Parathyroid adenoma (tissue), 2 donors: Measurements from ENCODE around the gene ASTN2.

ENCODE experiments used
- H2AFZ ChIP-seq: fragments of 300-600 bp; sonication (generic); one replicate; pipeline ENCODE4 v1.7.0; 2017; ENCODE audit warnings: antibody characterized with exemption, mild to moderate bottlenecking
- H3K27ac ChIP-seq: fragments of 300-600 bp; sonication (generic); one replicate; pipeline ENCODE4 v1.7.0; 2017
- H3K27me3 ChIP-seq: fragments of 300-600 bp; sonication (generic); one replicate; pipeline ENCODE4 v1.7.0; 2017; ENCODE audit warnings: low read length; ENCODE audit not compliant: control insufficient read depth, insufficient read depth
- H3K36me3 ChIP-seq: fragments of 300-600 bp; sonication (generic); one replicate; pipeline ENCODE4 v1.7.0; 2017; ENCODE audit warnings: low read length; ENCODE audit not compliant: control insufficient read depth, insufficient read depth
- H3K4me1 ChIP-seq: fragments of 300-600 bp; sonication (generic); one replicate; pipeline ENCODE4 v1.7.0; 2017; ENCODE audit warnings: control low read depth
- H3K4me2 ChIP-seq: fragments of 300-600 bp; sonication (generic); one replicate; pipeline ENCODE4 v1.7.0; 2017; ENCODE audit warnings: low read length
- H3K4me3 ChIP-seq: fragments of 300-600 bp; sonication (generic); one replicate; pipeline ENCODE4 v1.7.0; 2017; ENCODE audit warnings: low read depth, low read length
- H3K79me2 ChIP-seq: fragments of 300-600 bp; sonication (generic); one replicate; pipeline ENCODE4 v1.7.0; 2017; ENCODE audit warnings: control low read depth
- H3K9ac ChIP-seq: fragments of 300-600 bp; sonication (generic); one replicate; pipeline ENCODE4 v1.7.0; 2017; ENCODE audit warnings: mild to moderate bottlenecking
- H3K9me3 ChIP-seq: fragments of 300-600 bp; sonication (generic); one replicate; pipeline ENCODE4 v1.7.0; 2017; ENCODE audit warnings: low read length; ENCODE audit not compliant: control insufficient read depth
- TF ChIP-seq, protein P1 (sequence below): fragments of 300-600 bp; sonication (generic); IDR thresholded peaks from one replicate; pipeline ENCODE4 v1.7.0; 2017; ENCODE audit warnings: antibody characterized with exemption, mild to moderate bottlenecking
- donor health status: primary hyperparathyroidism.

ASTN2 gene

GRCh38 chr9:116558035-116558434, 856.8 kb downstream of the ASTN2 start:
- Histone ChIP-seq H3K36me3 (no peaks in the 10 kb centered on the region), H2AFZ (no peak overlapping the region), H3K4me3 (no peak overlapping the region), H3K27me3 (no peaks in the 10 kb centered on the region), H3K4me2 (no peak overlapping the region), H3K9me3 (no peaks in the 10 kb centered on the region), H3K4me1 (no peaks in the 10 kb centered on the region), H3K79me2 (no peaks in the 10 kb centered on the region), H3K27ac (no peak overlapping the region), H3K9ac (no peak overlapping the region)
- TF ChIP-seq, protein P1, sequence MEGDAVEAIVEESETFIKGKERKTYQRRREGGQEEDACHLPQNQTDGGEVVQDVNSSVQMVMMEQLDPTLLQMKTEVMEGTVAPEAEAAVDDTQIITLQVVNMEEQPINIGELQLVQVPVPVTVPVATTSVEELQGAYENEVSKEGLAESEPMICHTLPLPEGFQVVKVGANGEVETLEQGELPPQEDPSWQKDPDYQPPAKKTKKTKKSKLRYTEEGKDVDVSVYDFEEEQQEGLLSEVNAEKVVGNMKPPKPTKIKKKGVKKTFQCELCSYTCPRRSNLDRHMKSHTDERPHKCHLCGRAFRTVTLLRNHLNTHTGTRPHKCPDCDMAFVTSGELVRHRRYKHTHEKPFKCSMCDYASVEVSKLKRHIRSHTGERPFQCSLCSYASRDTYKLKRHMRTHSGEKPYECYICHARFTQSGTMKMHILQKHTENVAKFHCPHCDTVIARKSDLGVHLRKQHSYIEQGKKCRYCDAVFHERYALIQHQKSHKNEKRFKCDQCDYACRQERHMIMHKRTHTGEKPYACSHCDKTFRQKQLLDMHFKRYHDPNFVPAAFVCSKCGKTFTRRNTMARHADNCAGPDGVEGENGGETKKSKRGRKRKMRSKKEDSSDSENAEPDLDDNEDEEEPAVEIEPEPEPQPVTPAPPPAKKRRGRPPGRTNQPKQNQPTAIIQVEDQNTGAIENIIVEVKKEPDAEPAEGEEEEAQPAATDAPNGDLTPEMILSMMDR, result no peak

GRCh38 chr9:116555556-116556155, 859.2 kb downstream of the ASTN2 start:
- no peak overlapping the region for H3K4me2 ChIP-seq
- H3K9me3 ChIP-seq, result no peaks in the 10 kb centered on the region
- no peak overlapping the region for H3K9ac ChIP-seq
- H2AFZ ChIP-seq, result no peak overlapping the region
- H3K36me3 ChIP-seq, result no peaks in the 10 kb centered on the region
- no peaks in the 10 kb centered on the region for H3K4me1 ChIP-seq
- H3K4me3 ChIP-seq, result no peak overlapping the region
- no peaks in the 10 kb centered on the region for H3K27me3 ChIP-seq
- TF ChIP-seq, protein P1, result no peak
- no peak overlapping the region for H3K27ac ChIP-seq
- no peaks in the 10 kb centered on the region for H3K79me2 ChIP-seq

GRCh38 chr9:116555119-116555518, 859.7 kb downstream of the ASTN2 start:
- Histone ChIP-seq H3K27ac (no peak overlapping the region), H3K27me3 (no peaks in the 10 kb centered on the region), H3K4me1 (no peaks in the 10 kb centered on the region), H2AFZ (no peak overlapping the region), H3K79me2 (no peaks in the 10 kb centered on the region), H3K4me2 (no peak overlapping the region), H3K9me3 (no peaks in the 10 kb centered on the region), H3K9ac (no peak overlapping the region), H3K36me3 (no peaks in the 10 kb centered on the region), H3K4me3 (no peak overlapping the region)
- TF ChIP-seq, protein P1, result no peak

DNA sequence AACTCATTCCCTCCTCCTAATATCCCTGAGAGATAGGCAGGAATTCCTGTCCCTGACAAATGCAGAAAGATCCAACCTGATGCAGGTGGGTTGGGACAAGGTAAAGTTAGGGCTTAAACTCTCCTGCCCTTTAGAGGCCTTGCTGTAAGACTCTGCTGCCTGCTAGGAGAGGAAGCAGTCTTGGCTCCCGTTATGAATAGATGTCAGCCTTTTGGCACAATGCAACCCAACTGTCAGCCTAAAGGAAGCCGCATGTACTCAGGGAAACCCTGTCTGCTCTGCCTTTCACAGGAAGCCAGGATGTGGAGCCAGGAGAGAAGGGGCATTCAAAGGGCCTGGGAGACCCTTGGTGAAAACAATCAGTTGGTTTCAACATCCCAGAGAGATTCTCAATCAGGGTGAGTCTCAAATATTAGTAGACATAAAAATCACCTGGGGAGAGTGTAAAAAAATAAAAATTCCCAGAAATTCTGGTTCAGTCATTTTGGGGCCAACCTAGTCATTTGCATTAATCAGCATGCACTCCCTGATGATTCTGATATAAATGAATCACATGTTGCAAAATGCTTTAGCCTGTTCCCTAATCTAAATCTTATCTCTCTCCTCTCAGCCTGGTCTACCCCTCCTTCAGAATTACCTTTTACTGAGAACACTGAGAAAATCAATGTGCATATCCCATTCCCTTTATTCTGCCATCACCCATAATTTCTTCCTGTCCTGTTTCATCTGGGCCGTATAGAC, 864.0 kb downstream of the ASTN2 start:
- no peak overlapping the region for H3K9ac ChIP-seq
- no peak overlapping the region for H3K27ac ChIP-seq
- H2AFZ ChIP-seq, result no peak overlapping the region
- no peak overlapping the region for H3K4me3 ChIP-seq
- no peaks in the 10 kb centered on the region for H3K36me3 ChIP-seq
- no peaks in the 10 kb centered on the region for H3K9me3 ChIP-seq
- no peaks in the 10 kb centered on the region for H3K27me3 ChIP-seq
- TF ChIP-seq, protein P1, result no peak
- H3K4me2 ChIP-seq, result no peak overlapping the region
- no peaks in the 10 kb centered on the region for H3K79me2 ChIP-seq
- no peaks in the 10 kb centered on the region for H3K4me1 ChIP-seq
